Measurements from ENCODE around the gene SCAF4.
A peak's percentile ranks its signal among the peaks of the same experiment; 100 is the strongest.
"Not testable (repeated sequence)": the region's sequence is repeated elsewhere in the genome, so short reads cannot be mapped to it uniquely, and the experiment has no call there.

SCAF4 gene
- total RNA-seq = 26.9 to 45.3 (median 37.7) reads per million in 4 donors

DNA sequence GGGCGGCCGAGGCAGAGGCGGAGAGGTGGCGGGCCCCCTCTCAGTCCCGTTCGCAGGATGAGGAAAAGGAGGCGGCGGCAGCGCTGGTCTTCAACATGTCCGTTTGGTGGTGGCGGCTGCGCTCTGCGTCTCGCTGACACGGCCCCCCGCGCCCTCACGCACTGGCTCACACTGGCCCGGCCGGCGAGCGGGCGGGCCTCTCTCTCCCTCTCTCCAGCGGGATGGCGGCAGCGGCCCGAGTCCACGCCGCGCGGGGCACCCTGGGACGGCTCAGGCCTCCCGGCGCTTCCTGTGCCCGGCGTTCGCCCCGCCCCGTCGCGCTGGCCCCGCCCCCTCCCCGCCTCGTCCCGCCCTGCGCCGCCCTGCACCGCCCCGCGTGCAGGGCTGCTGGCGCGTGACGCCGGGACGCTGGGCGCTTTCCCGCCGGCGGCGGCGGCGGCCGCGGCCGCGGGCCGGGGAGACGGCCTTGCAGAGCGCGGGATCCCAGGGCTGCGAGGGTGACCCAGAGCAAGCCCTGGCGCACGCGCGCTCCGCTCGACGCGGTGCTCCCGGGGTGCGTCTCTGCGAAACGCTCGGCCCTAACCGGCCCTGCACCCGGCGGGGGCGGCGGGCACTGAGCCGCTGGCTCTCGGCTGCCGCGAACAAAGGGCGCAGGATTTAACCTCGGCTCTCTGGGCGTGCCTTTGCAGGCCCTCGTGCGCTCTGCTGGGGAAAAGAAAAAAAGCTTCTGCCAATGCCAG, at the start of gene SCAF4:
Gene SCAF4, minus strand, starts transcription at position 262 of the 740 bp plus-strand sequence. CDS start 426 bp downstream, outside the sequence.
- DNase-seq = peak; percentile 68 to 82 (median 70)

DNA sequence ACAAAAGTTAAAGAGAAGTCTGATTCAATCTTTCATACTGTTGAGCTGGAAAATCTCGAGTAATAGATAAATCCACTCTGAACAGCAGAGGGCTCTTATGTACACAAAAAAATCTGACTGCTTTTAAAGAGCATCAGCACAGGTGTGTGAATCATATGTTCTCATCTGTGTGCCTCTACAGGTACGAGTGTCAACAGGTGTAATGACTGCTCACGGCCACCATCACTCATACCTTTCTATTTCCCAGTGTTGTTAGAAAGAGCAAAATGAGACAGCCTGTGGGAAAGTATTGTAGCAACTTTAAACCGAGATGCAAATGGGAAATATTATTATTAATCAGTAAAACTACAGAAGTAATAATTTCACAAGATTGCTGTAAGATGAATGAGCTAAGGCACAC, 49.0 kb upstream of the SCAF4 start:
- DNase-seq = no peak

- no peak for DNase-seq
Observed at GRCh38 chr21:31778546-31778945, 46.6 kb upstream of the SCAF4 start.

- DNase-seq = no peak
Observed at GRCh38 chr21:31777857-31778256, 45.9 kb upstream of the SCAF4 start.

GRCh38 chr21:31774031-31774430, 42.1 kb upstream of the SCAF4 start:
- DNase-seq = no peak

DNA sequence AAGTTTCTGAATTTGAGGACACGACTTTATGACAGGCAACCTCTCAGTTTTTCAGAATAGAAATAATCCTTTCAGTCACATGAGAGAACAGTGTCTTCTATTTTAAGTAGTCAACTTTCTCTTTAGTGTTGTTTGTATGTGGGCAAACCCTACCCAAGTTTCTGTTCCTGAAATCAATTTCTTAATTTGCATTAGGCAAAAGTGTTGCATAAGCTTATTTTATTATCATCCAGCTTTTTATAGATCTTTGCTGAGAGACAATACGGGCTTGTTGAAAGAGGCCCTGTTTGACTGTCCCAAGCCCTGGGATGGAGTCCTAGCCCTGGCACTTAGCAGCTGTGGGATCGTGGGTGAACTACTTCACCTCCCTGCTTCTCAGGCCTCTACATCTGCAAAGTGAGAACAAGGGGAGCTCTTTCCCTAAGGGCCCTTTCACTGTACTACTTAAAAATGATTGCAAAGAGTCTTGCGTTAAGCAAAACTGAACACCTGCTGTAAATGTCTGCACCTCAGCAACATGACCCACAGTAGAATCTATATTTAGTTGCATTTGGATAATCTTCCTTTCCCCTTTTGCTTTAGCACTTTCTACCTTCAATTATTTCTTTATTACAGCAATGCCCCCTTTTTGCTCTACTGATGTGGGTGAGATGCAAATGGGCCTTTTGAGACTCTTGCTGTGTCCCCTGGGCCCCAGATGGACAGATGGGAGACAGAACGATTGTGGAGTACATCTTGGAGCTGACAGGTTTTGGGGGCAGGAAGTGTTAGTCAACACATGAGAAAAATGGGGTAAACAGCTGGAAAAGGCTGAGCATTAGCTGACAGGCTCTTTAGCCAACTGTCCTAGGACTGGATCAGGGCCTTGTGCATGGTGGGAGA, 41.0 kb upstream of the SCAF4 start:
- DNase-seq = no peak

DNA sequence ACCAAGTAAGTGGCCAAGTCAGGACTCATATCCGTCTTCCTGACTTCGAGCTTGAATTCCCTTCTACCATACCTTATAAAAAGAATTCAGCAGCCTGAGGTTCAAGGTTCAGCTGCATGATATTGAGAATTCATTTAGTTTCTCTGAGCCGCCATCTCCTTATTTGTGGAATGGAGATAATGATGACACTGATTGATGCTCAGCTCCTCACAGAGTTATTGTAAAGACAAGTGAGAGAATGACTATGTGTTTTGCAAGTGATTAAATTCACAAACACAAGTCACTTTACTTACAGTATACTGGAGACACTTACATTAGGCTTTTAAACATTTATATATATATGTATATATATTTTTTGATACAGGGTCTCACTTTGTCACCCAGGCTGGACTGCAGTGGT, 39.8 kb upstream of the SCAF4 start:
- no peak for DNase-seq

- no peak for DNase-seq
Observed at GRCh38 chr21:31768710-31769109, 36.8 kb upstream of the SCAF4 start.

DNA sequence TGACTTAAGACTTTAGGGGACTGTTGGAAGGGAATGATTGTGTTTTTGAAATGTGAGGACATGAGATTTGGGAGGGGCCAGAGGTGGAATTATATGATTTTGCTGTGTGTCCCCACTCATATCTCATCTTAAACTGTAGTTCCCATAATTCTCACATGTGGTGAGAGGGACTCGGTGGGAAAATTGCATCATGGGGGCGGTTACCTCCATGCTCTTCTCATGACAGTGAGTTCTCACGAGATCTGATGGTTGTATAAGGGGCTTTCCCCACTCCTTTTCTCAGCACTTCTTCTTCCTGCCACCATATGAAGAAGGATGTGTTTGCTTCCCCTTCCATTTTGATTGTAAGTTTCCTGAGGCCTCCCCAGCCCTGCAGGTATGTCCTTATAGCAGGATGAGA, 35.0 kb upstream of the SCAF4 start:
- no peak for DNase-seq

GRCh38 chr21:31765850-31766249, 33.9 kb upstream of the SCAF4 start:
- not testable (repeated sequence) for DNase-seq

GRCh38 chr21:31760931-31761330, 29.0 kb upstream of the SCAF4 start:
- DNase-seq = no peak

GRCh38 chr21:31756787-31757186, 24.9 kb upstream of the SCAF4 start:
- DNase-seq = no peak

DNA sequence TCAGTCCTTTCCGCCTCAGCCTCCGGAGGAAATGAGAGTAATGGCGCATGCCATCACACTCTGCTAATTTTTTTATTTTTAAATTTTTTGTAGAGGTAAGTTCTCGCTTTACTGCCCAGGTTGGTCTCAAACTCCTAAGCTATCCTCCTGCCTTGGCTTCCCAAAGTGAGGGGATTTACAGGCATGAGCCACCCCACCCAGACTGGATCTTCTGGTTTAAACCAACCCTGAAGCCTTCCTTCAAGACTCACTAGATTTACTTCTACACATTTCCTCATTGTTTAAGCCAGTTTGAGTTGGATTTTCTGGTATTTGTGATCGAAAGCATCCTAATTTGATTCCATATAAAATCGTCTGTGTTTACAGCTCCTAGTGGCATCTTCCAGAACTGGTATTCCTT, 23.1 kb upstream of the SCAF4 start:
- DNase-seq = no peak

- no peak for DNase-seq
Observed at GRCh38 chr21:31754708-31754960, 22.7 kb upstream of the SCAF4 start.

DNA sequence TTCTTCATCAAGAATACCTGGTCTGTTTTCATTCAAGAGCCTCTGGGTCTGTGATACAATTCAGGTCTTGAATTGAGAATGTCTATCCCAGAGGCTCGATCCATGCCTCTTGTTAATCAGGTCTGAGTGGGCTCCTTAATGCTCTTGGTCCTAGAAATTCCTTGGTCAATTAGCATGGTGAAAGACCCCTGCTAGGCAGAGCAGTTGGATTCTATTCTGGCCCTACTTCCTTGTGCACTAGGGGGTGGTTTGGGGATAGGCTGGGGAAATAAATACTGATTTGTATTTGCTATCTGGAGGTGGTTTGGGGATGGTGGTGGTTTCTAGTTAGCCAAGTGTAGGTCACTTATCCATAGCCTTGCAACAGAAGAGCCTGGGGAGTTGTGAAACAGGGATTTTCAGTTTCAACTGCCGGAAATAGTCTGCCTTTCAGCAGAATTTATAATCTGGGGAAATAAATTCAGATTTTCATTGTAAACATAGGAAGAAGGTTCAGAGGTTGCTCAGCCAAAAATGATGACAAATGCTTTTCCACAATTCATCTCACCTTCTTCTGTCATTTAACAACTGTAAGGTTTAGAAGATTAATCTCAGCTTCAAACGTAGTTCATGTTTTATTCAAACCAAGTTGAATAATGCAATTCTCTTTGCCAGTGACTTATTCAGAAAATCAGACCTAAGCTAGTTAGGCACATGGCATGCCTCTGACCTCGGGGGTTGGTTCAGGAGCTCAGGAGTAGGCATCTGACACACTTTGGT, 22.2 kb upstream of the SCAF4 start:
- DNase-seq = no peak

GRCh38 chr21:31752967-31753366, 21.0 kb upstream of the SCAF4 start:
- no peak for DNase-seq

DNA sequence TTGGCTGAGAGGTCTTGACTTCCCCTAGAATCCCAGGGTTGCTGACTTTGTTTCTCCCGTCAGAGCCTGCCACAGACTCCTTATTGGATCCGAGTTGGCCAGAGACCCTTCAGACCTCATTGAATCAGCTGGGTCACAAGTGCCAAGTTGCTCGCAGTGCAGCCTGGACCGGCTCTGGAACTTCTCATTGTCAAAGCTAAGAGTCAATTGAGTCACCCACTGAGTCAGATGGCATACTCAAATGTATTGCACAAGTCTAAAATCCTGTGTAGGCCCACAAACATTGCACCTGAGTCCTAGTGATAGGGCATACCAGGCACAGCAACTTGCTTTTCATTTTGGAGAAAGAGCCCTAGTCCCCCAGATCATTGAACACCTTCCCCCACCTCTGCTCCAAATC, 20.4 kb upstream of the SCAF4 start:
- DNase-seq = no peak

- DNase-seq = no peak
Observed at GRCh38 chr21:31750843-31751242, 18.9 kb upstream of the SCAF4 start.

GRCh38 chr21:31744182-31744800, 12.4 kb upstream of the SCAF4 start:
- DNase-seq = no peak

- DNase-seq = no peak
Observed at GRCh38 chr21:31743712-31744111, 11.8 kb upstream of the SCAF4 start.

GRCh38 chr21:31741116-31741515, 9.2 kb upstream of the SCAF4 start:
- DNase-seq = no peak

- DNase-seq = not testable (repeated sequence)
Observed at GRCh38 chr21:31737586-31738397, 5.9 kb upstream of the SCAF4 start.

All from T-helper 1 cell (primary cell).